Keratinocyte (primary cell): Measurements from ENCODE around the gene FRMD4B.

Experiments
- CTCF ChIP-seq, 3 experiments: IDR thresholded peaks in 1 of 3; conservative IDR thresholded peaks in 1 of 3; optimal IDR thresholded peaks in 1 of 3; 2 replicates in 2 of 3; 3 replicates in 1 of 3; pipeline versions ENCODE3 to v1.5.1; 2011; ENCODE audit warnings: low read length in 3 of 3, mild to moderate bottlenecking in 3 of 3, moderate library complexity in 2 of 3, control low read depth in 1 of 3, inconsistent platforms in 1 of 3; ENCODE audit not compliant: insufficient read depth in 2 of 3; ENCODE audit errors: extremely low read depth in 1 of 3
- EZH2 ChIP-seq: IDR thresholded peaks from one replicate; pipeline ENCODE4 v1.6.1; 2012; ENCODE audit warnings: inconsistent platforms, mild to moderate bottlenecking, low read length, moderate library complexity

- TF ChIP-seq CTCF (optimal IDR thresholded peaks at IDR 0.05 in 1 of 3, IDR thresholded peaks at IDR 0.05 in 1 of 3, conservative IDR thresholded peaks at IDR 0.05 in 1 of 3; ENCODE audit: extremely low read depth in 1 of 3, insufficient read depth in 2 of 3, low read length in 3 of 3) (no peak), EZH2 (no peak)
Observed at GRCh38 chr3:69160107-69160506, 225.8 kb downstream of the FRMD4B start.
